Spleen (tissue), 11 donors: Measurements from ENCODE around the gene GPR176. TPM values are rescaled to one million over a fixed set of nuclear protein-coding genes. Genes with fewer than 3 reads are reported as not detected.

Source experiments
- DNase-seq: peaks from one replicate; pipeline ENCODE4 v3.0.0-alpha.2; 2020
- H3K27ac ChIP-seq, 8 donors: fragments of 200-600 bp; sonication (generic) in 7 of 8; 1 replicate in 4 of 8; 2 replicates in 4 of 8; pipeline versions ENCODE4 v1.5.0 to v1.8.0; 2016 to 2021; ENCODE audit warnings: inconsistent platforms in 4 of 8, mild to moderate bottlenecking in 4 of 8, moderate library complexity in 1 of 8
- H3K27me3 ChIP-seq, 7 donors: fragments of 200-600 bp; sonication (generic) in 6 of 7; replicated peaks in 1 of 7; 1 replicate in 4 of 7; 2 replicates in 3 of 7; pipeline versions ENCODE4 v1.5.0 to v1.8.0; 2016 to 2021; ENCODE audit warnings: inconsistent platforms in 3 of 7, mild to moderate bottlenecking in 1 of 7
- H3K36me3 ChIP-seq, 6 donors: fragments of 200-600 bp; sonication (generic) in 5 of 6; 1 replicate in 4 of 6; 2 replicates in 2 of 6; pipeline versions ENCODE4 v1.5.0 to v1.8.0; 2016 to 2021; ENCODE audit warnings: inconsistent platforms in 2 of 6
- H3K4me1 ChIP-seq, 6 donors: fragments of 200-600 bp; sonication (generic) in 5 of 6; 1 replicate in 3 of 6; 2 replicates in 3 of 6; pipeline versions ENCODE4 v1.5.0 to v1.8.0; 2016 to 2021; ENCODE audit warnings: inconsistent platforms in 3 of 6
- H3K4me3 ChIP-seq, 8 donors: fragments of 200-600 bp; sonication (generic) in 7 of 8; 1 replicate in 4 of 8; 2 replicates in 4 of 8; pipeline versions ENCODE4 v1.5.0 to v1.8.0; 2016 to 2021; ENCODE audit warnings: inconsistent platforms in 4 of 8, mild to moderate bottlenecking in 4 of 8, moderate library complexity in 2 of 8
- H3K9me3 ChIP-seq, 8 donors: fragments of 200-600 bp; sonication (generic) in 7 of 8; 1 replicate in 4 of 8; 2 replicates in 4 of 8; pipeline versions ENCODE4 v1.5.0 to v1.8.0; 2016 to 2021; ENCODE audit warnings: inconsistent platforms in 4 of 8
- POLR2A ChIP-seq, 3 donors: fragments of 450-650 bp; IDR thresholded peaks; one replicate each; pipeline ENCODE4 v1.5.1; 2017; ENCODE audit warnings: antibody characterized with exemption in 3 of 3, mild to moderate bottlenecking in 1 of 3
- POLR2AphosphoS5 ChIP-seq, 3 donors: sonication (generic); formaldehyde crosslinking; IDR thresholded peaks; one replicate each; pipeline ENCODE4 v1.5.1; 2017; ENCODE audit warnings: antibody characterized with exemption in 3 of 3
- WGBS, 5 donors: extraction: QIAGEN DNeasy Blood & Tissue Kit in 3 of 5; methylation state at CpG; one replicate each; pipeline versions ENCODE4 v1.1.5 to v1.1.7; 2013 to 2018; 5-methylcytosine and 5-hydroxymethylcytosine counted together
- intact Hi-C: fragments of 100-400 bp; cut with DNase I; formaldehyde crosslinking; loops from one replicate; pipeline ENCODE4 v1.15.0; 2023; ENCODE audit warnings: low total_unique reads
- polyA plus RNA-seq, 3 donors: library from polyadenylated mRNA; stranded (reverse); fragments of 200-250 nt; gene quantifications; one replicate each; pipeline ENCODE4 v1.2.1, GENCODE V29; 2013
- total RNA-seq, 7 donors: library from RNA; depleted of rRNA in 3 of 7; stranded (reverse); fragments of >200 nt in 3 of 7; fragmentation: NEBNext Ultra II Directional in 4 of 7; extraction: Animal tissue kit (Norgen Biotek cat#: 25700) in 4 of 7; gene quantifications; one replicate each; pipeline versions ENCODE4 v1.1.0 to v1.2.1, GENCODE V29; 2016 to 2021
- TF ChIP-seq, protein P1 (sequence below), 11 experiments: fragments of 200-600 bp in 7 of 11; fragments of 450-650 bp in 4 of 11; sonication (generic) in 4 of 11; IDR thresholded peaks in 8 of 11; conservative IDR thresholded peaks in 3 of 11; 1 replicate in 7 of 11; 2 replicates in 4 of 11; pipeline versions ENCODE4 v1.4.0 to v1.8.0; 2016 to 2021; ENCODE audit warnings: antibody characterized with exemption in 11 of 11, inconsistent platforms in 4 of 11, mild to moderate bottlenecking in 1 of 11
- donor health status: healthy with polysubstance abuse.
- donor health status: DM: no; HTN: no; CAD: no; lungs with moderate emphysema.
- donor health status: DM: no; HTN: no; CAD: no.
- donor health status: Bipolar disorder and iron deficiency.
- donor health status: healthy.
- donor health status: DM: no; HTN: no; CAD: no.
- donor health status: DM: yes; HTN: yes; CAD: no.

Gene GPR176
- total and polyA plus RNA-seq, 10 donors: 2.7 to 12.8 (median 5.1) TPM

DNA sequence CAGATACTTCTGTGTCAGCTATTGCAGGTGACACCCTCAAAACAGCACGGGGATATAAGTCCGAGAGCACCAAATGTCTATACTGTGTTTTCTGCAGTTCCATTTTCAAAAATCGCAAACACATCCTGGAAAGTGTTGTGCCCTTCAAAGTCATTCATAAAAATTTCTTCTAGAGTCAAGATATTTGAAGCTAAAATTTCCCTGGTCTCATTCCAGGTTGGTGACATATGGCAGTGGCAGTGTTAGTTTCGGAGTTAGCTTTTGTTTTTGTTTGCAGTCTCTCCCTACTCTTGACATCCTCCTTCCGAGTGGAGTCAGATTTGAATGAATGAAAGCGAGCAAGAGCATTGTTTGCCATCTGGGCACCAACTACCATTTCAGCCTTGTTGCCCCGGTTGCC is 134.2 kb downstream of the GPR176 start:
- peaks cover 6 to 60% (median 35%) of the 10 kb centered on the region in 6 donors for H3K4me1 ChIP-seq
- H3K27me3 ChIP-seq: no peaks in the 10 kb centered on the region
- H3K36me3 ChIP-seq: no peaks in the 10 kb centered on the region
- no peaks in the 10 kb centered on the region for H3K9me3 ChIP-seq
- no peak overlapping the region for H3K4me3 ChIP-seq
- TF ChIP-seq, protein P1, sequence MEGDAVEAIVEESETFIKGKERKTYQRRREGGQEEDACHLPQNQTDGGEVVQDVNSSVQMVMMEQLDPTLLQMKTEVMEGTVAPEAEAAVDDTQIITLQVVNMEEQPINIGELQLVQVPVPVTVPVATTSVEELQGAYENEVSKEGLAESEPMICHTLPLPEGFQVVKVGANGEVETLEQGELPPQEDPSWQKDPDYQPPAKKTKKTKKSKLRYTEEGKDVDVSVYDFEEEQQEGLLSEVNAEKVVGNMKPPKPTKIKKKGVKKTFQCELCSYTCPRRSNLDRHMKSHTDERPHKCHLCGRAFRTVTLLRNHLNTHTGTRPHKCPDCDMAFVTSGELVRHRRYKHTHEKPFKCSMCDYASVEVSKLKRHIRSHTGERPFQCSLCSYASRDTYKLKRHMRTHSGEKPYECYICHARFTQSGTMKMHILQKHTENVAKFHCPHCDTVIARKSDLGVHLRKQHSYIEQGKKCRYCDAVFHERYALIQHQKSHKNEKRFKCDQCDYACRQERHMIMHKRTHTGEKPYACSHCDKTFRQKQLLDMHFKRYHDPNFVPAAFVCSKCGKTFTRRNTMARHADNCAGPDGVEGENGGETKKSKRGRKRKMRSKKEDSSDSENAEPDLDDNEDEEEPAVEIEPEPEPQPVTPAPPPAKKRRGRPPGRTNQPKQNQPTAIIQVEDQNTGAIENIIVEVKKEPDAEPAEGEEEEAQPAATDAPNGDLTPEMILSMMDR (IDR thresholded peaks at IDR 0.05 in 8 of 11, conservative IDR thresholded peaks at IDR 0.05 in 3 of 11): no peak
- TF ChIP-seq POLR2AphosphoS5 (IDR thresholded peaks at IDR 0.05) (no peak), POLR2A (IDR thresholded peaks at IDR 0.05) (no peak)
- intact Hi-C loops: loop anchor here (10.0 kb wide), 1 partner anchor 89 kb away; no protein-coding TSS in a partner anchor
- 84 to 94% (median 90%) methylated on average over 7 of the region's 7 CpGs for WGBS, 5 donors
- H3K27ac ChIP-seq: no peak overlapping the region
- no peak for DNase-seq

GRCh38 chr15:39785139-39785538 is 134.9 kb downstream of the GPR176 start:
- TF ChIP-seq POLR2A (IDR thresholded peaks at IDR 0.05): no peak
- no peak for TF ChIP-seq POLR2AphosphoS5 (IDR thresholded peaks at IDR 0.05)
- TF ChIP-seq, protein P1 (IDR thresholded peaks at IDR 0.05 in 8 of 11, conservative IDR thresholded peaks at IDR 0.05 in 3 of 11): no peak
- Histone ChIP-seq H3K4me1 (peaks cover 6 to 60% (median 35%) of the 10 kb centered on the region in 6 donors), H3K4me3 (no peak overlapping the region), H3K9me3 (no peaks in the 10 kb centered on the region), H3K27me3 (no peaks in the 10 kb centered on the region), H3K27ac (no peak overlapping the region), H3K36me3 (no peaks in the 10 kb centered on the region)
- intact Hi-C loops: loop anchor here (10.0 kb wide), 1 partner anchor 90 kb away; no protein-coding TSS in a partner anchor
- WGBS, 5 donors: 84 to 92% (median 86%) methylated on average over 10 of the region's 10 CpGs
- DNase-seq: no peak

- no peaks in the 10 kb centered on the region for H3K9me3 ChIP-seq
- TF ChIP-seq POLR2A (IDR thresholded peaks at IDR 0.05): no peak
- TF ChIP-seq POLR2AphosphoS5 (IDR thresholded peaks at IDR 0.05): no peak
- TF ChIP-seq, protein P1 (IDR thresholded peaks at IDR 0.05 in 8 of 11, conservative IDR thresholded peaks at IDR 0.05 in 3 of 11): no peak
- no peaks in the 10 kb centered on the region for H3K27me3 ChIP-seq
- no peaks in the 10 kb centered on the region for H3K36me3 ChIP-seq
- WGBS, 5 donors: 87 to 100% (median 93%) methylated on average over 2 of the region's 2 CpGs
- H3K27ac ChIP-seq: peak overlapping the region in 1 of 8 donors; percentile 90
- H3K4me1 ChIP-seq: peaks cover 6 to 60% (median 35%) of the 10 kb centered on the region in 6 donors
- intact Hi-C loops: loop anchor here (10.0 kb wide), 1 partner anchor 90 kb away; no protein-coding TSS in a partner anchor
- H3K4me3 ChIP-seq: no peak overlapping the region
- DNase-seq: no peak
Measured at GRCh38 chr15:39784638-39785037, 135.4 kb downstream of the GPR176 start.

GRCh38 chr15:39784125-39784524 is 135.9 kb downstream of the GPR176 start:
- intact Hi-C loops: loop anchor here (10.0 kb wide), 1 partner anchor 91 kb away; no protein-coding TSS in a partner anchor
- 38 to 52% (median 44%) methylated on average over 4 of the region's 4 CpGs for WGBS, 5 donors
- peak overlapping the region in 5 of 8 donors; percentile 3 to 91 (median 83) for H3K27ac ChIP-seq

More at GRCh38 chr15:39784125-39784524, 135.9 kb downstream of the GPR176 start:
- Histone ChIP-seq H3K9me3 (no peaks in the 10 kb centered on the region), H3K4me3 (peak overlapping the region in 2 of 8 donors; percentile 98 to 99), H3K27me3 (no peaks in the 10 kb centered on the region), H3K4me1 (peaks cover 6 to 60% (median 35%) of the 10 kb centered on the region in 6 donors), H3K36me3 (no peaks in the 10 kb centered on the region)
- TF ChIP-seq POLR2A (IDR thresholded peaks at IDR 0.05) (no peak), POLR2AphosphoS5 (IDR thresholded peaks at IDR 0.05) (no peak)
- TF ChIP-seq, protein P1 (IDR thresholded peaks at IDR 0.05 in 8 of 11, conservative IDR thresholded peaks at IDR 0.05 in 3 of 11): no peak
- no peak for DNase-seq
